Neural cell (in vitro differentiated cells): ENCODE data around the gene RABGAP1L. TPM values are rescaled to one million over a fixed set of nuclear protein-coding genes. Genes with fewer than 3 reads are reported as not detected.

Experiments
- H2AFZ ChIP-seq: fragments of 200-600, 300-800 bp; sonication (generic), shearing (Covaris generic); 2 replicates; pipeline ENCODE4 v1.6.0; 2014; ENCODE audit warnings: low read depth, mild to moderate bottlenecking, antibody characterized with exemption, low read length, moderate library complexity
- H3F3A ChIP-seq: fragments of 200-600 bp; shearing (Covaris generic); 2 replicates; pipeline ENCODE4 v1.6.1; 2016; ENCODE audit warnings: mild to moderate bottlenecking, moderate library complexity, mixed read lengths, antibody characterized with exemption, low read length; ENCODE audit not compliant: insufficient read depth, poor library complexity, severe bottlenecking
- H3K27ac ChIP-seq: fragments of 200-600, 300-800 bp; sonication (generic), shearing (Covaris generic); 2 replicates; pipeline ENCODE4 v1.5.1; 2014; ENCODE audit warnings: mild to moderate bottlenecking, low read length, moderate library complexity
- H3K27me3 ChIP-seq: fragments of 300-800, 200-600 bp; sonication (generic), shearing (Covaris generic); 2 replicates; pipeline ENCODE4 v1.6.0; 2014; ENCODE audit warnings: mild to moderate bottlenecking, low read depth, low read length, moderate library complexity; ENCODE audit not compliant: insufficient read depth
- H3K36me3 ChIP-seq: fragments of 300-800, 200-600 bp; sonication (generic), shearing (Covaris generic); 2 replicates; pipeline ENCODE4 v1.5.1; 2014; ENCODE audit warnings: mild to moderate bottlenecking, antibody characterized with exemption, low read length, moderate library complexity; ENCODE audit not compliant: insufficient read depth
- H3K4me2 ChIP-seq: fragments of 300-800, 200-600 bp; sonication (generic), shearing (Covaris generic); 2 replicates; pipeline ENCODE4 v1.6.0; 2014; ENCODE audit warnings: mild to moderate bottlenecking, low read length
- H3K4me3 ChIP-seq: fragments of 300-800, 200-600 bp; sonication (generic), shearing (Covaris generic); 2 replicates; pipeline ENCODE4 v1.5.1; 2014; ENCODE audit warnings: mild to moderate bottlenecking, low read length, moderate library complexity
- H3K79me2 ChIP-seq: fragments of 200-600 bp; shearing (Covaris generic); replicated peaks from 2 replicates; pipeline ENCODE4 v1.6.0; 2014; ENCODE audit warnings: mild to moderate bottlenecking, low read length, moderate library complexity; ENCODE audit not compliant: insufficient read depth
- H3K9ac ChIP-seq: fragments of 300-800, 200-600 bp; sonication (generic), shearing (Covaris generic); 2 replicates; pipeline ENCODE4 v1.6.1; 2016; ENCODE audit warnings: mild to moderate bottlenecking, low read length, mixed read lengths
- H3K9me2 ChIP-seq: fragments of 200-600 bp; shearing (Covaris generic); 2 replicates; pipeline ENCODE4 v1.6.1; 2016; ENCODE audit warnings: mild to moderate bottlenecking, low read length, mixed read lengths; ENCODE audit not compliant: insufficient read depth
- H3K9me3 ChIP-seq: fragments of 200-600, 300-800 bp; sonication (generic), shearing (Covaris generic); 2 replicates; pipeline ENCODE4 v1.6.1; 2016; ENCODE audit warnings: mild to moderate bottlenecking, mixed run types, low read length, moderate library complexity, mixed read lengths
- H4K20me1 ChIP-seq: fragments of 200-600 bp; shearing (Covaris generic); 2 replicates; pipeline ENCODE4 v1.6.1; 2016; ENCODE audit warnings: mild to moderate bottlenecking, mixed run types; ENCODE audit not compliant: insufficient read depth
- EP300 ChIP-seq: fragments of 450-650 bp; conservative IDR thresholded peaks from 2 replicates; pipeline ENCODE4 v1.6.1; 2014; ENCODE audit warnings: antibody characterized with exemption, mild to moderate bottlenecking, moderate library complexity; ENCODE audit not compliant: poor library complexity, severe bottlenecking
- EZH2 ChIP-seq: fragments of 200-600, 300-800 bp; shearing (Covaris generic), sonication (generic); IDR thresholded peaks from 2 replicates; pipeline ENCODE4 v1.6.1; 2014; ENCODE audit warnings: antibody characterized with exemption, low read length, borderline replicate concordance, mild to moderate bottlenecking; ENCODE audit not compliant: insufficient read depth, poor library complexity, severe bottlenecking
- MXI1 ChIP-seq: fragments of 450-650 bp; conservative IDR thresholded peaks from 2 replicates; pipeline ENCODE4 v1.6.1; 2014; ENCODE audit warnings: antibody characterized with exemption, mild to moderate bottlenecking; ENCODE audit not compliant: poor library complexity, severe bottlenecking
- POLR2AphosphoS5 ChIP-seq: IDR thresholded peaks from 2 replicates; pipeline ENCODE4 v1.6.1; 2012
- RAD21 ChIP-seq: fragments of 450-650 bp; conservative IDR thresholded peaks from 2 replicates; pipeline ENCODE4 v1.6.1; 2014; ENCODE audit warnings: antibody characterized with exemption, mild to moderate bottlenecking, moderate library complexity
- SMC3 ChIP-seq: fragments of 450-650 bp; conservative IDR thresholded peaks from 2 replicates; pipeline ENCODE4 v1.6.1; 2014; ENCODE audit warnings: antibody characterized with exemption, mild to moderate bottlenecking, moderate library complexity; ENCODE audit not compliant: poor library complexity
- TAF1 ChIP-seq: IDR thresholded peaks from 2 replicates; pipeline ENCODE4 v1.6.1; 2012; ENCODE audit warnings: low read depth
- polyA plus RNA-seq: library from polyadenylated mRNA; depleted of rRNA; stranded (reverse); fragments of >200 nt; gene quantifications from 2 replicates; pipeline ENCODE4 v1.2.3, GENCODE V29; 2014
- TF ChIP-seq, protein P1 (sequence below): IDR thresholded peaks from 2 replicates; pipeline ENCODE4 v1.6.1; 2012; ENCODE audit warnings: borderline replicate concordance
- TF ChIP-seq, protein P2 (sequence below): fragments of 450-650 bp; IDR thresholded peaks from 2 replicates; pipeline ENCODE4 v1.5.1; 2014; ENCODE audit warnings: antibody characterized with exemption, mild to moderate bottlenecking, moderate library complexity; ENCODE audit not compliant: poor library complexity, severe bottlenecking

RABGAP1L gene
- polyA plus RNA-seq, 1 donor from 2014 or later = 32.2 TPM

DNA sequence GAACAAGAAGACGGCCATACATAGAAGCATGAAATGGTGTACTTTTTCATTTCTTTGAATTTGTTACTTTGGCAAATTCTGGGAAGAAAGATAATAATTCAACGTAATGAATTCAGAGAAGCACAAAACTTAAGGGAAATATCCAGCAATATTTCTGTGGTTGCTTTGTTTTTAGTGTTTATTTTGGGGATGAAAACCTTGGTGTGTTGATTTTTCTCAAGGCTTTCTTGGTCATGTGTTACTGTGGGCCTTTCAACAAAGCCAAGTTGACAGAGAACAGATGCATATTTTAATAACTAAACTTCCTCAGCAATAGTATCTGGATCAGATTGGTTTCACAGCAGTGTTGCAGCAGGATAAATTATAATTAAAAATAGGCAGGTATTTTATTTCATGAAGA, 561.9 kb downstream of the RABGAP1L start:
- Histone ChIP-seq H3K27ac (no peak overlapping the region), H3K79me2 (no peaks in the 10 kb centered on the region), H3K4me3 (no peak overlapping the region), H3K36me3 (no peaks in the 10 kb centered on the region), H3K9ac (no peak overlapping the region), H4K20me1 (no peaks in the 10 kb centered on the region), H3K4me2 (no peak overlapping the region), H3K9me2 (no peaks in the 10 kb centered on the region), H3K27me3 (no peaks in the 10 kb centered on the region), H3F3A (no peaks in the 10 kb centered on the region), H2AFZ (no peak overlapping the region), H3K9me3 (no peaks in the 10 kb centered on the region)
- TF ChIP-seq TAF1 (no peak), POLR2AphosphoS5 (no peak), RAD21 (no peak), EZH2 (no peak)

DNA sequence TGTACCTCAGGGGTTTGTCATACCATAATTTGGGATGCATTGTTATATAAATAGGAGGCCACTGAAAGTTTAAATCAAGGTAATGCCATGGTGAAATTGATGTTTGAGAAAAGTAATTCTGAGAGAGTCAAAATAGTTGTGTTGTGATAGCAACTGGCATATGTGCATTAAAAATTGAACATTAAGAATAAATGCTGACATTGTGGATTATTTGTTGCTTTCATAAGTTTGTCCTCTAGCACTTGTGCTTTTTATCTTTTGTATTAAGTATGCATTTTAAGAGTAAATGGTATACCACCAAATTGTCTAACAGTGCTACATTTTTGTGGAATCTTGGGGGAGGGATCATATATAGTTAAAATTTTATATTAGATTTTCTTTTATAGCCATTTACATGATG, 564.5 kb downstream of the RABGAP1L start:
- no peaks in the 10 kb centered on the region for H3K27me3 ChIP-seq
- no peak overlapping the region for H3K9ac ChIP-seq
- H3F3A ChIP-seq = no peaks in the 10 kb centered on the region
- TF ChIP-seq SMC3 (no peak), POLR2AphosphoS5 (no peak), RAD21 (no peak), EP300 (no peak), TAF1 (no peak), MXI1 (no peak)
- TF ChIP-seq, protein P1, sequence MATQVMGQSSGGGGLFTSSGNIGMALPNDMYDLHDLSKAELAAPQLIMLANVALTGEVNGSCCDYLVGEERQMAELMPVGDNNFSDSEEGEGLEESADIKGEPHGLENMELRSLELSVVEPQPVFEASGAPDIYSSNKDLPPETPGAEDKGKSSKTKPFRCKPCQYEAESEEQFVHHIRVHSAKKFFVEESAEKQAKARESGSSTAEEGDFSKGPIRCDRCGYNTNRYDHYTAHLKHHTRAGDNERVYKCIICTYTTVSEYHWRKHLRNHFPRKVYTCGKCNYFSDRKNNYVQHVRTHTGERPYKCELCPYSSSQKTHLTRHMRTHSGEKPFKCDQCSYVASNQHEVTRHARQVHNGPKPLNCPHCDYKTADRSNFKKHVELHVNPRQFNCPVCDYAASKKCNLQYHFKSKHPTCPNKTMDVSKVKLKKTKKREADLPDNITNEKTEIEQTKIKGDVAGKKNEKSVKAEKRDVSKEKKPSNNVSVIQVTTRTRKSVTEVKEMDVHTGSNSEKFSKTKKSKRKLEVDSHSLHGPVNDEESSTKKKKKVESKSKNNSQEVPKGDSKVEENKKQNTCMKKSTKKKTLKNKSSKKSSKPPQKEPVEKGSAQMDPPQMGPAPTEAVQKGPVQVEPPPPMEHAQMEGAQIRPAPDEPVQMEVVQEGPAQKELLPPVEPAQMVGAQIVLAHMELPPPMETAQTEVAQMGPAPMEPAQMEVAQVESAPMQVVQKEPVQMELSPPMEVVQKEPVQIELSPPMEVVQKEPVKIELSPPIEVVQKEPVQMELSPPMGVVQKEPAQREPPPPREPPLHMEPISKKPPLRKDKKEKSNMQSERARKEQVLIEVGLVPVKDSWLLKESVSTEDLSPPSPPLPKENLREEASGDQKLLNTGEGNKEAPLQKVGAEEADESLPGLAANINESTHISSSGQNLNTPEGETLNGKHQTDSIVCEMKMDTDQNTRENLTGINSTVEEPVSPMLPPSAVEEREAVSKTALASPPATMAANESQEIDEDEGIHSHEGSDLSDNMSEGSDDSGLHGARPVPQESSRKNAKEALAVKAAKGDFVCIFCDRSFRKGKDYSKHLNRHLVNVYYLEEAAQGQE = no peak
- TF ChIP-seq, protein P2, sequence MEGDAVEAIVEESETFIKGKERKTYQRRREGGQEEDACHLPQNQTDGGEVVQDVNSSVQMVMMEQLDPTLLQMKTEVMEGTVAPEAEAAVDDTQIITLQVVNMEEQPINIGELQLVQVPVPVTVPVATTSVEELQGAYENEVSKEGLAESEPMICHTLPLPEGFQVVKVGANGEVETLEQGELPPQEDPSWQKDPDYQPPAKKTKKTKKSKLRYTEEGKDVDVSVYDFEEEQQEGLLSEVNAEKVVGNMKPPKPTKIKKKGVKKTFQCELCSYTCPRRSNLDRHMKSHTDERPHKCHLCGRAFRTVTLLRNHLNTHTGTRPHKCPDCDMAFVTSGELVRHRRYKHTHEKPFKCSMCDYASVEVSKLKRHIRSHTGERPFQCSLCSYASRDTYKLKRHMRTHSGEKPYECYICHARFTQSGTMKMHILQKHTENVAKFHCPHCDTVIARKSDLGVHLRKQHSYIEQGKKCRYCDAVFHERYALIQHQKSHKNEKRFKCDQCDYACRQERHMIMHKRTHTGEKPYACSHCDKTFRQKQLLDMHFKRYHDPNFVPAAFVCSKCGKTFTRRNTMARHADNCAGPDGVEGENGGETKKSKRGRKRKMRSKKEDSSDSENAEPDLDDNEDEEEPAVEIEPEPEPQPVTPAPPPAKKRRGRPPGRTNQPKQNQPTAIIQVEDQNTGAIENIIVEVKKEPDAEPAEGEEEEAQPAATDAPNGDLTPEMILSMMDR = no peak
- H2AFZ ChIP-seq = no peak overlapping the region
- H3K9me2 ChIP-seq = no peaks in the 10 kb centered on the region
- no peak overlapping the region for H3K27ac ChIP-seq
- H3K36me3 ChIP-seq = no peaks in the 10 kb centered on the region
- H4K20me1 ChIP-seq = no peaks in the 10 kb centered on the region
- no peaks in the 10 kb centered on the region for H3K79me2 ChIP-seq
- no peaks in the 10 kb centered on the region for H3K9me3 ChIP-seq
- no peak overlapping the region for H3K4me2 ChIP-seq
- H3K4me3 ChIP-seq = no peak overlapping the region

DNA sequence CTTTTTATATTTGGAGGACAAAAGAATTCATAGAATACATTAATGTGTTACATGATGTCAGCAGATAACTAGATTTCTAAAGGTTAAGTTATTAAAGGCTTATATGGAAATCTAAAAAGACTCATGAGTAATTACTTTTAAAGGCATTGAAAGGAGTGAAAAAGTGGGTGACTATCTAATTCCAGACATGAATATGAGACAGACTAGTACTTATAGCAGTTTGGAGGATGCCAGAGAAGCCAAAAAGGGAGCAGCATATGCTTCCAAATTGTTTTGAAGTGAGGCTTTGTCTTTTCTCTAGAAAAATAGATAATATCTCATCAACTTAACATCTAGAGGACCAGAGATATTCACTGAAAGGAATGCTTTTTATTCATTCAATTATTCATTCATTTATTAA, 564.9 kb downstream of the RABGAP1L start:
- Histone ChIP-seq H3K9ac (no peak overlapping the region), H3K36me3 (no peaks in the 10 kb centered on the region), H3K4me2 (no peak overlapping the region), H4K20me1 (no peaks in the 10 kb centered on the region), H2AFZ (no peak overlapping the region), H3K27ac (no peak overlapping the region), H3F3A (no peaks in the 10 kb centered on the region), H3K9me3 (no peaks in the 10 kb centered on the region), H3K4me3 (no peak overlapping the region), H3K9me2 (no peaks in the 10 kb centered on the region), H3K27me3 (no peaks in the 10 kb centered on the region), H3K79me2 (no peaks in the 10 kb centered on the region)
- TF ChIP-seq POLR2AphosphoS5 = no peak
- TF ChIP-seq RAD21 = no peak
- TF ChIP-seq, protein P1 = no peak
- TF ChIP-seq, protein P2 = no peak
- TF ChIP-seq EZH2 = no peak
- TF ChIP-seq MXI1 = no peak
- no peak for TF ChIP-seq SMC3
- TF ChIP-seq TAF1 = no peak
- no peak for TF ChIP-seq EP300
